ENCODE data around the gene LMBR1L. TPM values are rescaled to one million over a fixed set of nuclear protein-coding genes. Genes with fewer than 3 reads are reported as not detected.
A peak's percentile ranks its signal among the peaks of the same experiment; 100 is the strongest.
"Not testable (repeated sequence)": the region's sequence is repeated elsewhere in the genome, so short reads cannot be mapped to it uniquely, and the experiment has no call there.

LMBR1L gene, protein sequence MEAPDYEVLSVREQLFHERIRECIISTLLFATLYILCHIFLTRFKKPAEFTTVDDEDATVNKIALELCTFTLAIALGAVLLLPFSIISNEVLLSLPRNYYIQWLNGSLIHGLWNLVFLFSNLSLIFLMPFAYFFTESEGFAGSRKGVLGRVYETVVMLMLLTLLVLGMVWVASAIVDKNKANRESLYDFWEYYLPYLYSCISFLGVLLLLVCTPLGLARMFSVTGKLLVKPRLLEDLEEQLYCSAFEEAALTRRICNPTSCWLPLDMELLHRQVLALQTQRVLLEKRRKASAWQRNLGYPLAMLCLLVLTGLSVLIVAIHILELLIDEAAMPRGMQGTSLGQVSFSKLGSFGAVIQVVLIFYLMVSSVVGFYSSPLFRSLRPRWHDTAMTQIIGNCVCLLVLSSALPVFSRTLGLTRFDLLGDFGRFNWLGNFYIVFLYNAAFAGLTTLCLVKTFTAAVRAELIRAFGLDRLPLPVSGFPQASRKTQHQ
- 21.6 TPM for polyA plus RNA-seq (2012; ENCODE audit: low read depth, missing spikeins)

GRCh38 chr12:49110464-49111155 is at the start of gene LMBR1L:
Gene LMBR1L, minus strand, starts transcription at chr12:49110847. Its CDS starts 292 bp downstream, at chr12:49110555.
- DNase-seq (ENCODE audit: insufficient read length, low spot score) (peak; percentile 94), FAIRE-seq (peak; percentile 96)
- TF ChIP-seq POU2F2 (IDR thresholded peaks at IDR 0.05; ENCODE audit: low read depth, low read length), result no peak
- no peak for TF ChIP-seq PAX5 (IDR thresholded peaks at IDR 0.05; ENCODE audit: insufficient read depth, low read length, severe bottlenecking)
- TF ChIP-seq SPI1 (IDR thresholded peaks at IDR 0.05; ENCODE audit: low read depth, low read length), result peak; percentile 57
- no peak; the same call in 1 of the 2 replicates for TF ChIP-seq POLR2AphosphoS5 (IDR thresholded peaks at IDR 0.05; ENCODE audit: low read depth, low read length)
- TF ChIP-seq POLR2A (IDR thresholded peaks at IDR 0.05; ENCODE audit: low read depth, low read length), result peak; percentile 64; the same call in 1 of the 2 replicates
- TF ChIP-seq TAF1 (IDR thresholded peaks at IDR 0.05; ENCODE audit: low read depth, low read length), result 0 out of 2 replicates have a peak, but pooled peaks have one; percentile 43

DNA sequence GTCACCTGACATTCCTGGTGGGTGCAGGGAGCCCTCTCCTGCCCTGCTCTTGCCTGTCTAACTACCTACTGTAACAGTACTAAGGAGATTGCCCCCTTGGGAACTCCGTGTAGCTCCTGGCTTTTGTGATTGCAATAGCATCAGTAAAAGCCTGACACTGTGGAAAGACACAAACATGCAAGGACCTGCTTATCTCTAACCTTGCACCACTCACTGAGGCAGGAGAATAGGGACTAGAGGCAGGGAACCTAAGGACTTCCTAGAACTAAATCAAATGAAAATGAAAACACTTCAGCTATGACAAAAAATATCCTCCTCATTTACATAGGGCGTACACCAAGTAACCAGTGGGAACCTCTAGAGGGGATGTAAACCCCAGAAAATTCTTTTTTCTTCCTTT is 49.8 kb upstream of the LMBR1L start:
- DNase-seq (ENCODE audit: insufficient read length, low spot score) (no peak), FAIRE-seq (peak; percentile 9)
- no peak for TF ChIP-seq TAF1 (IDR thresholded peaks at IDR 0.05; ENCODE audit: low read depth, low read length)
- TF ChIP-seq POU2F2 (IDR thresholded peaks at IDR 0.05; ENCODE audit: low read depth, low read length), result no peak
- no peak for TF ChIP-seq SPI1 (IDR thresholded peaks at IDR 0.05; ENCODE audit: low read depth, low read length)
- no peak for TF ChIP-seq POLR2AphosphoS5 (IDR thresholded peaks at IDR 0.05; ENCODE audit: low read depth, low read length)
- 0 out of 2 replicates have a peak, but pooled peaks have one; percentile 25 for TF ChIP-seq POLR2A (IDR thresholded peaks at IDR 0.05; ENCODE audit: low read depth, low read length)
- no peak for TF ChIP-seq PAX5 (IDR thresholded peaks at IDR 0.05; ENCODE audit: insufficient read depth, low read length, severe bottlenecking)

DNA sequence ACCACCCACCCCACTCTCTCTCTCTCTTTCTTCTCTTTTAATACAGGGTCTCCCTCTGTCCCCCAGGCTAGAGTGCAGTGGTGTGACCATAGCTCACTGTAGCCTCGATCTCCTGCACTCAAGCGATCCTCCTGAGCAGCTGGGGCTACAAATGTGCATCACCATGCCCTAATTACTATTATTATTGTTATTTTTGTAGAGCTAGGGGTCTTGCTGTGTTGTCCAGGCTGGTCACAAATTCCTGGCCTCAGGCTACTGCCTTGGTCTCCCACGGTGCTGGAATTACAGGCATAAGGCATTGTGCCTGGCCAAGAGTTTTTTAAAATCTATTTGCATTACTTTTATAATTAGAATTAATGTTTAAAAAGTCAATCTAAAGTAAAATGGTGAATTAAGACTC is 43.6 kb upstream of the LMBR1L start:
- DNase-seq (ENCODE audit: insufficient read length, low spot score) (no peak), FAIRE-seq (no peak)
- no peak for TF ChIP-seq POLR2A (IDR thresholded peaks at IDR 0.05; ENCODE audit: low read depth, low read length)
- no peak for TF ChIP-seq TAF1 (IDR thresholded peaks at IDR 0.05; ENCODE audit: low read depth, low read length)
- TF ChIP-seq POLR2AphosphoS5 (IDR thresholded peaks at IDR 0.05; ENCODE audit: low read depth, low read length), result no peak
- TF ChIP-seq POU2F2 (IDR thresholded peaks at IDR 0.05; ENCODE audit: low read depth, low read length), result no peak
- TF ChIP-seq SPI1 (IDR thresholded peaks at IDR 0.05; ENCODE audit: low read depth, low read length), result no peak

- FAIRE-seq (no peak), DNase-seq (ENCODE audit: insufficient read length, low spot score) (no peak)
- no peak for TF ChIP-seq TAF1 (IDR thresholded peaks at IDR 0.05; ENCODE audit: low read depth, low read length)
- no peak for TF ChIP-seq POLR2A (IDR thresholded peaks at IDR 0.05; ENCODE audit: low read depth, low read length)
- no peak for TF ChIP-seq POU2F2 (IDR thresholded peaks at IDR 0.05; ENCODE audit: low read depth, low read length)
- no peak for TF ChIP-seq PAX5 (IDR thresholded peaks at IDR 0.05; ENCODE audit: insufficient read depth, low read length, severe bottlenecking)
- no peak for TF ChIP-seq POLR2AphosphoS5 (IDR thresholded peaks at IDR 0.05; ENCODE audit: low read depth, low read length)
- no peak for TF ChIP-seq SPI1 (IDR thresholded peaks at IDR 0.05; ENCODE audit: low read depth, low read length)
Observed at GRCh38 chr12:49147384-49147783, 36.7 kb upstream of the LMBR1L start.

DNA sequence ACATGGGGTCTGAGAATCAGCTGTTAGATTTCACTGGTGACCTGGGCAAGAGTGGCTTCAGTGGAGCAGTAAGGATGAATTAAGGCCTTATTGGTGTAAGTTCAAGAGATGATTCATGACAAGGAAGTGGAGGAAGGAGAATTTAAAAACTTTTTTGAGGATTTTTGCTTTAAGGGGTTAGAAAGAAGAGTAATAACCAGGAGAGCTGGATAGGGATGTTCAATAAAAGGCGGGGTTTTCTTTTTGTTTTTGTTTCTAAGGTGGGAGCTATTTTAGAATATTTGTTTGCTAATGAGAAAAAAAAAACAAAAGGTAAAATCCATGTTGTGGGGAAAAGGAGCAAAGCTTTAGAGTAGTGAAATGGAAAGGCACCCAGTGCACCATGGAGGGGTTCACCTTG is 35.8 kb upstream of the LMBR1L start:
- FAIRE-seq (no peak), DNase-seq (ENCODE audit: insufficient read length, low spot score) (no peak)
- TF ChIP-seq TAF1 (IDR thresholded peaks at IDR 0.05; ENCODE audit: low read depth, low read length) (no peak), POLR2AphosphoS5 (IDR thresholded peaks at IDR 0.05; ENCODE audit: low read depth, low read length) (no peak), PAX5 (IDR thresholded peaks at IDR 0.05; ENCODE audit: insufficient read depth, low read length, severe bottlenecking) (no peak), SPI1 (IDR thresholded peaks at IDR 0.05; ENCODE audit: low read depth, low read length) (no peak), POLR2A (IDR thresholded peaks at IDR 0.05; ENCODE audit: low read depth, low read length) (no peak), POU2F2 (IDR thresholded peaks at IDR 0.05; ENCODE audit: low read depth, low read length) (no peak)

GRCh38 chr12:49144384-49144783 is 33.7 kb upstream of the LMBR1L start:
- no peak for DNase-seq (ENCODE audit: insufficient read length, low spot score)
- no peak for FAIRE-seq
- TF ChIP-seq TAF1 (IDR thresholded peaks at IDR 0.05; ENCODE audit: low read depth, low read length) (no peak), POLR2AphosphoS5 (IDR thresholded peaks at IDR 0.05; ENCODE audit: low read depth, low read length) (no peak), POLR2A (IDR thresholded peaks at IDR 0.05; ENCODE audit: low read depth, low read length) (no peak), SPI1 (IDR thresholded peaks at IDR 0.05; ENCODE audit: low read depth, low read length) (no peak), PAX5 (IDR thresholded peaks at IDR 0.05; ENCODE audit: insufficient read depth, low read length, severe bottlenecking) (no peak), POU2F2 (IDR thresholded peaks at IDR 0.05; ENCODE audit: low read depth, low read length) (no peak)

GRCh38 chr12:49138999-49139398 is 28.4 kb upstream of the LMBR1L start:
- TF ChIP-seq POU2F2 (IDR thresholded peaks at IDR 0.05; ENCODE audit: low read depth, low read length) (no peak), POLR2AphosphoS5 (IDR thresholded peaks at IDR 0.05; ENCODE audit: low read depth, low read length) (no peak), SPI1 (IDR thresholded peaks at IDR 0.05; ENCODE audit: low read depth, low read length) (no peak), POLR2A (IDR thresholded peaks at IDR 0.05; ENCODE audit: low read depth, low read length) (no peak), PAX5 (IDR thresholded peaks at IDR 0.05; ENCODE audit: insufficient read depth, low read length, severe bottlenecking) (no peak), TAF1 (IDR thresholded peaks at IDR 0.05; ENCODE audit: low read depth, low read length) (no peak)
- FAIRE-seq (no peak), DNase-seq (ENCODE audit: insufficient read length, low spot score) (no peak)

- DNase-seq (ENCODE audit: insufficient read length, low spot score) (no peak), FAIRE-seq (no peak)
- TF ChIP-seq POLR2A (IDR thresholded peaks at IDR 0.05; ENCODE audit: low read depth, low read length), result no peak
- TF ChIP-seq TAF1 (IDR thresholded peaks at IDR 0.05; ENCODE audit: low read depth, low read length), result no peak
- TF ChIP-seq POLR2AphosphoS5 (IDR thresholded peaks at IDR 0.05; ENCODE audit: low read depth, low read length), result no peak
- TF ChIP-seq SPI1 (IDR thresholded peaks at IDR 0.05; ENCODE audit: low read depth, low read length), result no peak
- TF ChIP-seq POU2F2 (IDR thresholded peaks at IDR 0.05; ENCODE audit: low read depth, low read length), result no peak
- no peak for TF ChIP-seq PAX5 (IDR thresholded peaks at IDR 0.05; ENCODE audit: insufficient read depth, low read length, severe bottlenecking)
Observed at GRCh38 chr12:49138587-49138986, 27.9 kb upstream of the LMBR1L start.

DNA sequence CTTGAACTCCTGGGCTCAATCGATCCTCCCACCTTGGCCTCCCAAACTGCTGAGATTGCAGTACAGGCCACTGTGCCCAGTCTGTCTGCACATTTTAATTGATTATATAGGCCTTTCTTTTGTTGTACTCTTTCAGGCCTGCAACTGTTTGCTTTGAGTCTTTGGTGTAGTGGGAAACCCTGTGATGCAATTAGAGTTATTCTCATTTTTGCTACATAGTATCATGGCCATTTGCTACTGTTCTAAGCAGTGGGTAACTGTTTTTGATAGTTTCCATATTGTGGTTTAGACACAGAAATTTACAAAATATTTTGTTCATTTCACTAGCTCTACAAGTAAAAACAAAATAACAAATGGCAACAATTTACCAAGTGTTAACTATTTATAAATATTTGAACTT is 26.8 kb upstream of the LMBR1L start:
- no peak for DNase-seq (ENCODE audit: insufficient read length, low spot score)
- TF ChIP-seq POLR2A (IDR thresholded peaks at IDR 0.05; ENCODE audit: low read depth, low read length) (no peak), SPI1 (IDR thresholded peaks at IDR 0.05; ENCODE audit: low read depth, low read length) (no peak), POLR2AphosphoS5 (IDR thresholded peaks at IDR 0.05; ENCODE audit: low read depth, low read length) (no peak), PAX5 (IDR thresholded peaks at IDR 0.05; ENCODE audit: insufficient read depth, low read length, severe bottlenecking) (no peak), TAF1 (IDR thresholded peaks at IDR 0.05; ENCODE audit: low read depth, low read length) (no peak), POU2F2 (IDR thresholded peaks at IDR 0.05; ENCODE audit: low read depth, low read length) (no peak)
- FAIRE-seq, result peak; percentile 9

- not testable (repeated sequence) for DNase-seq (ENCODE audit: insufficient read length, low spot score)
- FAIRE-seq, result peak; percentile 71
Observed at GRCh38 chr12:49136997-49137396, 26.4 kb upstream of the LMBR1L start.

All from GM12891 (cell line).